ENCODE results near the gene CLK4.

- TF ChIP-seq EGR1 (IDR thresholded peaks at IDR 0.05; ENCODE audit: borderline replicate concordance, low read depth, low read length) (no peak), YY1 (IDR thresholded peaks at IDR 0.05; ENCODE audit: low read depth, low read length) (no peak), EZH2 (IDR thresholded peaks at IDR 0.05; ENCODE audit: low read depth, low read length, severe bottlenecking) (no peak), RXRA (IDR thresholded peaks at IDR 0.05; ENCODE audit: insufficient read depth, low read depth, low read length) (no peak)
- TF ChIP-seq, protein P1, sequence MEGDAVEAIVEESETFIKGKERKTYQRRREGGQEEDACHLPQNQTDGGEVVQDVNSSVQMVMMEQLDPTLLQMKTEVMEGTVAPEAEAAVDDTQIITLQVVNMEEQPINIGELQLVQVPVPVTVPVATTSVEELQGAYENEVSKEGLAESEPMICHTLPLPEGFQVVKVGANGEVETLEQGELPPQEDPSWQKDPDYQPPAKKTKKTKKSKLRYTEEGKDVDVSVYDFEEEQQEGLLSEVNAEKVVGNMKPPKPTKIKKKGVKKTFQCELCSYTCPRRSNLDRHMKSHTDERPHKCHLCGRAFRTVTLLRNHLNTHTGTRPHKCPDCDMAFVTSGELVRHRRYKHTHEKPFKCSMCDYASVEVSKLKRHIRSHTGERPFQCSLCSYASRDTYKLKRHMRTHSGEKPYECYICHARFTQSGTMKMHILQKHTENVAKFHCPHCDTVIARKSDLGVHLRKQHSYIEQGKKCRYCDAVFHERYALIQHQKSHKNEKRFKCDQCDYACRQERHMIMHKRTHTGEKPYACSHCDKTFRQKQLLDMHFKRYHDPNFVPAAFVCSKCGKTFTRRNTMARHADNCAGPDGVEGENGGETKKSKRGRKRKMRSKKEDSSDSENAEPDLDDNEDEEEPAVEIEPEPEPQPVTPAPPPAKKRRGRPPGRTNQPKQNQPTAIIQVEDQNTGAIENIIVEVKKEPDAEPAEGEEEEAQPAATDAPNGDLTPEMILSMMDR (IDR thresholded peaks at IDR 0.05; ENCODE audit: control extremely low read depth in 1 of 3, insufficient read depth in 1 of 3, low read depth in 1 of 3, low read length in 3 of 3), result no peak
- TF ChIP-seq, protein P2, sequence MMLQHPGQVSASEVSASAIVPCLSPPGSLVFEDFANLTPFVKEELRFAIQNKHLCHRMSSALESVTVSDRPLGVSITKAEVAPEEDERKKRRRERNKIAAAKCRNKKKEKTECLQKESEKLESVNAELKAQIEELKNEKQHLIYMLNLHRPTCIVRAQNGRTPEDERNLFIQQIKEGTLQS (IDR thresholded peaks at IDR 0.05; ENCODE audit: insufficient read depth, low read depth, low read length), result no peak
- TF ChIP-seq, protein P3, sequence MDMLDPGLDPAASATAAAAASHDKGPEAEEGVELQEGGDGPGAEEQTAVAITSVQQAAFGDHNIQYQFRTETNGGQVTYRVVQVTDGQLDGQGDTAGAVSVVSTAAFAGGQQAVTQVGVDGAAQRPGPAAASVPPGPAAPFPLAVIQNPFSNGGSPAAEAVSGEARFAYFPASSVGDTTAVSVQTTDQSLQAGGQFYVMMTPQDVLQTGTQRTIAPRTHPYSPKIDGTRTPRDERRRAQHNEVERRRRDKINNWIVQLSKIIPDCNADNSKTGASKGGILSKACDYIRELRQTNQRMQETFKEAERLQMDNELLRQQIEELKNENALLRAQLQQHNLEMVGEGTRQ (IDR thresholded peaks at IDR 0.05; ENCODE audit: low read length), result no peak
Measured at GRCh38 chr5:178605788-178606187, 21.1 kb downstream of the CLK4 start.

Measured in H1 (cell line).